Small intestine (tissue), 7 donors: ENCODE measurements around the gene TMEM151A. TPM values are rescaled to one million over a fixed set of nuclear protein-coding genes. Genes with fewer than 3 reads are reported as not detected.

Experiments
- DNase-seq, 2 donors: peaks; one replicate each; pipeline versions ENCODE4 v3.0.0 to v3.0.0-alpha.2; 2013
- FAIRE-seq: peaks from 2 replicates; lab custom pipeline; 2012; peaks lifted over from hg19 to GRCh38; lab: Jason Lieb, UNC
- H3K27ac ChIP-seq, 3 donors: one replicate each; pipeline ENCODE4 v1.5.1; 2013; ENCODE audit warnings: low read length in 2 of 3, mild to moderate bottlenecking in 2 of 3, control low read depth in 1 of 3, inconsistent platforms in 1 of 3, low read depth in 1 of 3, moderate library complexity in 1 of 3
- H3K27me3 ChIP-seq, 3 donors: one replicate each; pipeline ENCODE4 v1.6.1; 2013; ENCODE audit warnings: low read length in 3 of 3, inconsistent platforms in 1 of 3; ENCODE audit not compliant: control insufficient read depth in 3 of 3, insufficient read depth in 3 of 3
- H3K36me3 ChIP-seq, 3 donors: one replicate each; pipeline ENCODE4 v1.6.1; 2013; ENCODE audit warnings: low read length in 3 of 3, inconsistent platforms in 1 of 3, low read depth in 1 of 3, mild to moderate bottlenecking in 1 of 3, moderate library complexity in 1 of 3; ENCODE audit not compliant: control insufficient read depth in 3 of 3, insufficient read depth in 2 of 3
- H3K4me1 ChIP-seq, 3 donors: one replicate each; pipeline ENCODE4 v1.6.1; 2013; ENCODE audit warnings: low read length in 2 of 3, inconsistent platforms in 1 of 3, low read depth in 1 of 3, mild to moderate bottlenecking in 1 of 3, moderate library complexity in 1 of 3; ENCODE audit not compliant: control insufficient read depth in 3 of 3, insufficient read depth in 2 of 3
- H3K4me3 ChIP-seq, 3 donors: one replicate each; pipeline ENCODE4 v1.5.1; 2013; ENCODE audit warnings: low read length in 3 of 3, control low read depth in 1 of 3, inconsistent platforms in 1 of 3, low read depth in 1 of 3, mild to moderate bottlenecking in 1 of 3, moderate library complexity in 1 of 3
- H3K9me3 ChIP-seq, 2 donors: one replicate each; pipeline ENCODE4 v1.6.1; 2013; ENCODE audit warnings: low read depth in 1 of 2, low read length in 1 of 2; ENCODE audit not compliant: control insufficient read depth in 2 of 2, insufficient read depth in 1 of 2
- WGBS, 3 donors: extraction: QIAGEN DNeasy Blood & Tissue Kit; methylation state at CpG; one replicate each; pipeline ENCODE4 v1.1.7; 2013; 5-methylcytosine and 5-hydroxymethylcytosine counted together
- polyA plus RNA-seq, 4 donors: library from polyadenylated mRNA; stranded (reverse) in 3 of 4; unstranded in 1 of 4; fragments of 200-250 nt in 3 of 4; fragments of 120-200 nt in 1 of 4; gene quantifications; one replicate each; pipeline versions ENCODE4 v1.2.1 to v1.2.3, GENCODE V29; 2013
- donor health status: healthy with polysubstance abuse.
- donor health status: control.
- donor health status: control.
- donor health status: Bipolar disorder and iron deficiency.
- donor health status: healthy.

The TMEM151A gene
- polyA plus RNA-seq, 4 donors = 0.44 to 0.91 (median 0.54) TPM; not detected in 1

DNA sequence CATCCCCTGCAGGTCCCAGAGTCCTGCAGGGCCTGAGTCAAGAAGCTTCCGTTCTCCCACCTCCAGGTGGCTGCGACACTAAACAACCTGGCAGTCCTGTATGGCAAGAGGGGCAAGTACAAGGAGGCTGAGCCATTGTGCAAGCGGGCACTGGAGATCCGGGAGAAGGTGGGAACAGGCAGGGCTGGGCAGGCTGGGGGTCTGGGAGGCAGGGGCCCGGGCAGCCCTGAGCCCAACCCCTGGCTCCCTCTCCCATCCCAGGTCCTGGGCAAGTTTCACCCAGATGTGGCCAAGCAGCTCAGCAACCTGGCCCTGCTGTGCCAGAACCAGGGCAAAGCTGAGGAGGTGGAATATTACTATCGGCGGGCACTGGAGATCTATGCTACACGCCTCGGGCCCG is 27.9 kb upstream of the TMEM151A start:
- Histone ChIP-seq H3K27me3 (no peaks in the 10 kb centered on the region), H3K36me3 (peaks cover 0 to 72% (median 2%) of the 10 kb centered on the region in 3 donors), H3K27ac (no peak overlapping the region), H3K4me1 (peaks cover 0 to 9% (median 0%) of the 10 kb centered on the region in 3 donors), H3K9me3 (no peaks in the 10 kb centered on the region), H3K4me3 (no peak overlapping the region)
- DNase-seq (no peak), FAIRE-seq (no peak)
- WGBS, 3 donors = 95 to 96% (median 95%) methylated on average over 10 of the region's 10 CpGs

DNA sequence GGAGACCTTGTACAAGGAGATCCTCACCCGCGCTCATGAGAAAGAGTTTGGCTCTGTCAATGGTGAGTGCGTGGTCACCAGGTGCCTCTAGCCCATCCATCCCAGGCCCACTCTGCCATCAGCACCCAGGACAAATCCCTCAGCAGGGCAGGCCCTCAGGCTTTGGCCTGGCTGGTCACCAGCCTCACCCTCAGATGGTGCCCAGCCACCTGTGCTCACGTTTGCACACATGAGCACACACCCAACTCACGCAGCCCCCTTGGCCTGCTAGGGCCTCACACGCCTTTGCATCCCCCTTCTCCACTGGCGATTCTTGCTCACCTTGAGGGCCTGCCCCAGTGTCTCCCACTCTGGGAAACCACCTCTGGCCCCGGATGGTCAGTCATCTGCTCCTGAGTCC is 27.3 kb upstream of the TMEM151A start:
- peaks cover 0 to 69% (median 2%) of the 10 kb centered on the region in 3 donors for H3K36me3 ChIP-seq
- no peak overlapping the region for H3K27ac ChIP-seq
- H3K27me3 ChIP-seq = no peaks in the 10 kb centered on the region
- DNase-seq = no peak
- FAIRE-seq = no peak
- H3K9me3 ChIP-seq = no peaks in the 10 kb centered on the region
- H3K4me3 ChIP-seq = no peak overlapping the region
- peaks cover 0 to 6% (median 0%) of the 10 kb centered on the region in 3 donors for H3K4me1 ChIP-seq
- 86 to 95% (median 91%) methylated on average over 8 of the region's 8 CpGs for WGBS, 3 donors

DNA sequence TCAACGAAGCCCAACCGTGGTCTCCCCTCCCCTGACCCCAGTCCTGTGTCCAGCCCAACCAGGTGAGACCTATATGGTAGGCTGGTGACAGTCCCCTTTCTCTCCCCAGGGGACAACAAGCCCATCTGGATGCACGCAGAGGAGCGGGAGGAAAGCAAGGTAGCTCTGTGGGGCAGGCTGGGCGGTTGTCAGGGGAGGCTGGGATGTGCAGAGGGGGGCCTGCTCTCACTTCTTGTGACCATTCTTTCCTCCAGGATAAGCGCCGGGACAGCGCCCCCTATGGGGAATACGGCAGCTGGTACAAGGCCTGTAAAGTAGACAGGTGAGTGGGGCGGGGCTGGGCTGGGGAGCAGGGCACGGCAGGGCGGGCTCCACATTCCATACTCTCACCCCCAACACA is 26.8 kb upstream of the TMEM151A start:
- peaks cover 0 to 68% (median 2%) of the 10 kb centered on the region in 3 donors for H3K36me3 ChIP-seq
- no peaks in the 10 kb centered on the region for H3K9me3 ChIP-seq
- no peaks in the 10 kb centered on the region for H3K27me3 ChIP-seq
- 57 to 75% (median 67%) methylated on average over 12 of the region's 12 CpGs for WGBS, 3 donors
- DNase-seq (peak; percentile 22 to 27), FAIRE-seq (no peak)
- H3K27ac ChIP-seq = no peak overlapping the region
- H3K4me1 ChIP-seq = peaks cover 0 to 9% (median 0%) of the 10 kb centered on the region in 3 donors
- no peak overlapping the region for H3K4me3 ChIP-seq

DNA sequence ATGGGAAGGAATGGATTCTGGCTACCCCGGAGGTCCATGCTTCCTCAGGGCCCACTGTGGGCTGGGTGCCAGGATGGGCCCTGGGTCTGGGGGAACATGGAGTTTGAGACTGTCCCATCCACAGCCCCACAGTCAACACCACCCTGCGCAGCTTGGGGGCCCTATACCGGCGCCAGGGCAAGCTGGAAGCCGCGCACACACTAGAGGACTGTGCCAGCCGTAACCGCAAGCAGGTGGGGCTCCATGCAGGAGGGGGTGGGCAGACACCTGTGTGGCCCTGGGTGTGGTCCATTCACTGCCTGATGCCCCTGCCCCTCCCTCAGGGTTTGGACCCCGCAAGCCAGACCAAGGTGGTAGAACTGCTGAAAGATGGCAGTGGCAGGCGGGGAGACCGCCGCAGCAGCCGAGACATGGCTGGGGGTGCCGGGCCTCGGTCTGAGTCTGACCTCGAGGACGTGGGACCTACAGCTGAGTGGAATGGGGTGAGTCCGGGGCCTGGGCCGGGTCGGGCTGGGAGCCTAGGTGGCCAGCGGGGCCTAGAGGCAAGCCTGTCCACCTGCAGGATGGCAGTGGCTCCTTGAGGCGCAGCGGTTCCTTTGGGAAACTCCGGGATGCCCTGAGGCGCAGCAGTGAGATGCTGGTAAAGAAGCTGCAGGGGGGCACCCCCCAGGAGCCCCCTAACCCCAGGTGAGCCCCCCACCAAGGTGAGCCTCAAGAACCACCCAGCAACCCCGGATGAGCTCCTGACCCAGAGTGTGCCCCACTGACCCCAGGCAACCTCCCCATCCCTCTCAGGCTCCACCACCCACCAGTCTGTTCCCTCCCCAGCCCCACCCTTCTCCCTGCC is 25.9 kb upstream of the TMEM151A start:
- DNase-seq = no peak
- FAIRE-seq = no peak
- peaks cover 0 to 12% (median 0%) of the 10 kb centered on the region in 3 donors for H3K4me1 ChIP-seq
- 93 to 94% (median 94%) methylated on average over 25 to 26 of the region's 26 CpGs for WGBS, 3 donors
- H3K4me3 ChIP-seq = no peak overlapping the region
- no peak overlapping the region for H3K27ac ChIP-seq
- H3K36me3 ChIP-seq = peaks cover 0 to 70% (median 2%) of the 10 kb centered on the region in 3 donors
- H3K27me3 ChIP-seq = no peaks in the 10 kb centered on the region
- H3K9me3 ChIP-seq = no peaks in the 10 kb centered on the region

DNA sequence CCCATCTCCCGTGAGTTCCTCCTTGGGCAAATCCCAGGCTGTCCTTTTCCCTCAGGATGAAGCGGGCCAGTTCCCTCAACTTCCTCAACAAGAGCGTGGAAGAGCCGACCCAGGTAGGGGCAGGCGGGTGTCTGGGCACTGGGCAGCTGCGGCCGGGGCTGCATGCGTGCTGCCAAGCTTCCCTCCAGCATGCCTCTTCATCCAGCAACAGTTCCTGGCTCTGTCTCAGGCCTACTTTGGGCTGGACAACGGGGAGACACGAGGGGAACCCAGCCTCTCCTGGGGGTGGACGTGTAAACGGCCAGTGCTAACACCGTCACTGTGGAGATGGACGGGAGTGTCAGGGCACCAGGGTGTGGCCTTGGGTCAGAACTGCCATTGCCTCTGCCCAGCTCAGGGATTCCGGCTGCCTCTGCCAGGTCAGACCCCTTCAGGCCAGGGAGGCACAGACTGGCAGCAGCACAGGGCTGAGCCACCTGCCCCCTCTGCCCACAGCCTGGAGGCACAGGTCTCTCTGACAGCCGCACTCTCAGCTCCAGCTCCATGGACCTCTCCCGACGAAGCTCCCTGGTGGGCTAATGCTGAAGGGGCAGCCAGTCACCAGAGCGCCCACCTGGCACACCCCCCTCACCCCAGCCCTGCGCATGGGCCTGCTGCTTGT is 25.2 kb upstream of the TMEM151A start:
- Histone ChIP-seq H3K4me3 (no peak overlapping the region), H3K27me3 (no peaks in the 10 kb centered on the region), H3K9me3 (no peaks in the 10 kb centered on the region), H3K36me3 (peaks cover 0 to 67% (median 2%) of the 10 kb centered on the region in 3 donors), H3K27ac (peak overlapping the region in 2 of 3 donors; percentile 34 to 60), H3K4me1 (peaks cover 0 to 12% (median 0%) of the 10 kb centered on the region in 3 donors)
- WGBS, 3 donors = 84 to 92% (median 90%) methylated on average over 20 of the region's 20 CpGs
- FAIRE-seq (no peak), DNase-seq (no peak)

DNA sequence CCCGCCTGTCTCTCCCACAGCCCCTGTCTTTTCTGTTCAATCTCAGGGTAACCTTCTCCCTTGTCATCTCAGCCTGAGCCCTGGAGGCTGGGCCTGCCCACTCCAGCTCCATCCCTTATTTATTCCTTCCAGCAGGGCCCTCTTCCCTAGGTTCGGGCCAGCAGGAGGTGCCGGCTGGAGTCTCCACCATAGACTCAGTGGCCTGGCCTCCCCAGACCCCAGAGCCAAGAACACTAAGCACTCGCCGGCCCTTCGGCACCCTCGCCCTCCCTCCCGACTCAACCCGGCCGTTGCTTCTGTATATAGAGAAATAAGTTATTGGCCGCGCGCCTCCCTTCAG is 24.7 kb upstream of the TMEM151A start:
- 23 to 41% (median 40%) methylated on average over 13 of the region's 13 CpGs for WGBS, 3 donors
- Histone ChIP-seq H3K27ac (peak overlapping the region in 2 of 3 donors; percentile 34 to 60), H3K4me3 (peak overlapping the region in 2 of 3 donors; percentile 61 to 62), H3K36me3 (peaks cover 0 to 67% (median 5%) of the 10 kb centered on the region in 3 donors), H3K9me3 (no peaks in the 10 kb centered on the region), H3K4me1 (peaks cover 0 to 12% (median 0%) of the 10 kb centered on the region in 3 donors), H3K27me3 (no peaks in the 10 kb centered on the region)
- DNase-seq (no peak), FAIRE-seq (no peak)

DNA sequence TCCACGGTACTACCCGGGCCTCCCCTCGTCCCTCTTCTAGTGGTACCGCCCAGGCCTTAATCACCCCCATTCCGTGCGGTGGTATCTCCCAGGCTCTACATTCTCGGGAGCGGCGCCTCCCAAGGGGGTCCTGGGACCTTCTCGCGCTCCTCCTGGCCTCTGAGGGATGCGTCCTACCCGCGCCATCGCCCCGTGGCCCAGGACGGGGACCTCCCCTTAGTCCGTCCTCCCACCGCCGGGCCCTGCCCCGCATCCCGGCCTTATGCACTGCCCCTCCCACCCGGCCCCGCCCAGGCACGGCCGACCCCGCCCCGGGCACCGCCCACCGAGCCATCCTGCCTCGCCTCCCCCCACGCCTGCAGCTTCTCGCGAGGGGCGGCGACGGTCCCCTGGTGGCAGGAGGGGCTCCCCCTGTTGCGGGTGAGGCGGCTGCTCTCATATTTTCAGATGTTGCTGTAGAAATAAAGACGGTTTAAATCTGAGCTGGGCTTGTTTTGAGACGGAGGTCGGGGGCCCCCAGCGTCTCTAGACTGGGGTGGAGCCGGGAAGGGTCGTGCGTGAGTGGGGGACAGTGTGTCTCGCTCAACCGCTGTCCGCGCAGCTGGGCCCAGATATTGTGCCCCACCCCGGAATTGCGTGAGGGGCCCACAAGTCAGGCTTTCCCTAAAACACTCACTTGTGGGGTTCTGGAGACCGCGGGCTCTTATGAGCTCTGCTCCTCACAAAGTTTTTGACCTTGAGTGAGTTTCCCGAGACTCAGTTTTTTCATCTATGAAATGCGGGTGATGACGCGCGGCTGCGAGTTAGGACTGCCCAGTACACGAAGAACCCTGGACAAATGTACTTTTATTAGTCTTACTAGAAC is 24.1 kb upstream of the TMEM151A start:
- peak overlapping the region; percentile 78 to 95 (median 94) for H3K27ac ChIP-seq
- no peaks in the 10 kb centered on the region for H3K27me3 ChIP-seq
- peak overlapping the region; percentile 37 to 62 (median 61) for H3K4me3 ChIP-seq
- peaks cover 3 to 67% (median 8%) of the 10 kb centered on the region in 3 donors for H3K36me3 ChIP-seq
- H3K4me1 ChIP-seq = peaks cover 0 to 12% (median 0%) of the 10 kb centered on the region in 3 donors
- WGBS, 3 donors = 1 to 2% (median 1%) methylated on average over 51 to 61 of the region's 61 CpGs
- DNase-seq = peak; percentile 82 to 93
- H3K9me3 ChIP-seq = no peaks in the 10 kb centered on the region
- no peak for FAIRE-seq
